ENCODE results near the gene CFAP46. TPM values are rescaled to one million over a fixed set of nuclear protein-coding genes. Genes with fewer than 3 reads are reported as not detected.

CFAP46 gene
- total and polyA plus RNA-seq, 2 experiments from 2014 or later: 3.1 to 5.4 TPM

GRCh38 chr10:132889556-132889955 lies 52.8 kb downstream of the CFAP46 start (continued):
- TF ChIP-seq ZNF462 (CRISPR knock-in tag; IDR thresholded peaks at IDR 0.05) (no peak), ETS1 (IDR thresholded peaks at IDR 0.05) (no peak), ZNF114 (CRISPR knock-in tag; IDR thresholded peaks at IDR 0.05) (no peak), JUNB (IDR thresholded peaks at IDR 0.05; ENCODE audit: unreplicated experiment) (no peak), EZH2 (IDR thresholded peaks at IDR 0.05; ENCODE audit: low read depth, unreplicated experiment) (no peak), EZH2phosphoT487 (IDR thresholded peaks at IDR 0.05; ENCODE audit: unreplicated experiment) (no peak), ZNF331 (CRISPR knock-in tag; IDR thresholded peaks at IDR 0.05; ENCODE audit: low read depth) (no peak)

GRCh38 chr10:132888898-132889490 lies 53.4 kb downstream of the CFAP46 start:
- no peak for ATAC-seq
- Mint-ChIP-seq H3K27ac (no peak overlapping the region), H3K4me1 (peaks cover 44% of the 10 kb centered on the region), H3K27me3 (ENCODE audit: insufficient read depth, low read depth, poor library complexity) (peaks cover 18% of the 10 kb centered on the region), H3K36me3 (ENCODE audit: low read depth) (no peaks in the 10 kb centered on the region), H3K4me3 (no peak overlapping the region), H3K9me3 (peaks cover 5% of the 10 kb centered on the region; the same call in 2 of the 3 replicates)
- no peaks in the 10 kb centered on the region for H3K27me3 ChIP-seq (ENCODE audit: insufficient read depth)
- peaks cover 30% of the 10 kb centered on the region for H3K4me1 ChIP-seq (ENCODE audit: insufficient read depth)
- no peak overlapping the region for H2AFZ ChIP-seq
- H3K9me2 ChIP-seq (ENCODE audit: insufficient read depth): 0 out of 2 replicates have a peak, but pooled peaks cover 5% of the 10 kb centered on the region
- no peaks in the 10 kb centered on the region for H3F3A ChIP-seq (replicated peaks; ENCODE audit: low read depth)
- no peaks in the 10 kb centered on the region for H3K36me3 ChIP-seq (ENCODE audit: insufficient read depth)
- no peak for DNase-seq (ENCODE audit: low spot score)
- no peaks in the 10 kb centered on the region for H4K20me1 ChIP-seq (replicated peaks; ENCODE audit: insufficient read depth)
- no peaks in the 10 kb centered on the region for H3K79me2 ChIP-seq (replicated peaks; ENCODE audit: insufficient read depth)
- no peak overlapping the region for H3K4me3 ChIP-seq
- no peak overlapping the region for H3K27ac ChIP-seq (ENCODE audit: low read depth)
- no peak overlapping the region for H3K4me2 ChIP-seq
- TF ChIP-seq POLR2AphosphoS5 (IDR thresholded peaks at IDR 0.05; ENCODE audit: low read depth) (no peak), JUNB (IDR thresholded peaks at IDR 0.05; ENCODE audit: unreplicated experiment) (no peak), STAT1 (IDR thresholded peaks at IDR 0.05; ENCODE audit: unreplicated experiment) (no peak), ETS1 (IDR thresholded peaks at IDR 0.05) (no peak), EZH2phosphoT487 (IDR thresholded peaks at IDR 0.05; ENCODE audit: unreplicated experiment) (no peak), EZH2 (IDR thresholded peaks at IDR 0.05; ENCODE audit: low read depth, unreplicated experiment) (no peak), REST (IDR thresholded peaks at IDR 0.05; ENCODE audit: unreplicated experiment) (no peak), ZNF114 (CRISPR knock-in tag; IDR thresholded peaks at IDR 0.05) (no peak), NANOG (IDR thresholded peaks at IDR 0.05; ENCODE audit: borderline replicate concordance) (no peak)
